ENCODE data around the gene TRPM4. TPM values are rescaled to one million over a fixed set of nuclear protein-coding genes. Genes with fewer than 3 reads are reported as not detected.
A peak's percentile ranks its signal among the peaks of the same experiment; 100 is the strongest.
"Not testable (repeated sequence)": the region's sequence is repeated elsewhere in the genome, so short reads cannot be mapped to it uniquely, and the experiment has no call there.

TRPM4 gene
- total and polyA plus RNA-seq, 8 donors: 11.8 to 47.1 (median 18.7) TPM

DNA sequence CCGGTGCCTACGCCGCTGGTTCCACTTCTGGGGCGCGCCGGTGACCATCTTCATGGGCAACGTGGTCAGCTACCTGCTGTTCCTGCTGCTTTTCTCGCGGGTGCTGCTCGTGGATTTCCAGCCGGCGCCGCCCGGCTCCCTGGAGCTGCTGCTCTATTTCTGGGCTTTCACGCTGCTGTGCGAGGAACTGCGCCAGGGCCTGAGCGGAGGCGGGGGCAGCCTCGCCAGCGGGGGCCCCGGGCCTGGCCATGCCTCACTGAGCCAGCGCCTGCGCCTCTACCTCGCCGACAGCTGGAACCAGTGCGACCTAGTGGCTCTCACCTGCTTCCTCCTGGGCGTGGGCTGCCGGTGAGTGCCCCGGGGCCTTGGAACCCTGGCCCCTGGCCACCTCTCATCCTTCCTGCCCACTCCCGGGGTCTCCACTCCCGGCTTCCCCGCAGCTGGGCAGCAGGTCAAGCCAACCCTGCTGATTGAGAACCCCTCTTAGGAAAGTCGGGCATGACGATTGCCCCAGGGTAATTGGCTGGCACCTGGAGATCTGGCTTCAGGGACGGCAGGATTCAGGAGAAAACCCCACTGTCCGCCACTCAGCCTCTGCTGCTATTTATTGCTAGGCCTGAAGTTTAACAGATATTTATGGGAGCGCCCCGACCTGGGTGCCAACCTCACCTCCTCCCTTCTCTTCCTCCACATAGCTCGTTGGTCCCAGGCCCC, 39.1 kb downstream of the TRPM4 start:
- TF ChIP-seq, protein P1, sequence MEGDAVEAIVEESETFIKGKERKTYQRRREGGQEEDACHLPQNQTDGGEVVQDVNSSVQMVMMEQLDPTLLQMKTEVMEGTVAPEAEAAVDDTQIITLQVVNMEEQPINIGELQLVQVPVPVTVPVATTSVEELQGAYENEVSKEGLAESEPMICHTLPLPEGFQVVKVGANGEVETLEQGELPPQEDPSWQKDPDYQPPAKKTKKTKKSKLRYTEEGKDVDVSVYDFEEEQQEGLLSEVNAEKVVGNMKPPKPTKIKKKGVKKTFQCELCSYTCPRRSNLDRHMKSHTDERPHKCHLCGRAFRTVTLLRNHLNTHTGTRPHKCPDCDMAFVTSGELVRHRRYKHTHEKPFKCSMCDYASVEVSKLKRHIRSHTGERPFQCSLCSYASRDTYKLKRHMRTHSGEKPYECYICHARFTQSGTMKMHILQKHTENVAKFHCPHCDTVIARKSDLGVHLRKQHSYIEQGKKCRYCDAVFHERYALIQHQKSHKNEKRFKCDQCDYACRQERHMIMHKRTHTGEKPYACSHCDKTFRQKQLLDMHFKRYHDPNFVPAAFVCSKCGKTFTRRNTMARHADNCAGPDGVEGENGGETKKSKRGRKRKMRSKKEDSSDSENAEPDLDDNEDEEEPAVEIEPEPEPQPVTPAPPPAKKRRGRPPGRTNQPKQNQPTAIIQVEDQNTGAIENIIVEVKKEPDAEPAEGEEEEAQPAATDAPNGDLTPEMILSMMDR (IDR thresholded peaks at IDR 0.05): no peak
- DNase-seq (peak in 2 of 6 donors; percentile 28 to 60), FAIRE-seq (no peak), ATAC-seq (peak in 2 of 4 donors; percentile 28 to 31)
- intact Hi-C loops (cut with DNase I): loop anchor here in 1 of 3 donors (5.0 kb wide), 1 partner anchor 94 kb away; no protein-coding TSS in a partner anchor
- no peak overlapping the region for H3K4me3 ChIP-seq
- H3K27ac ChIP-seq: no peak overlapping the region
- H3K9me3 ChIP-seq: no peaks in the 10 kb centered on the region
- H3K27me3 ChIP-seq: no peaks in the 10 kb centered on the region
- 83 to 90% methylated on average over 40 of the region's 40 CpGs for WGBS, 2 donors
- no peaks in the 10 kb centered on the region for H3K4me1 ChIP-seq
- H3K36me3 ChIP-seq: peaks cover 0 to 3% (median 0%) of the 10 kb centered on the region in 3 donors

DNA sequence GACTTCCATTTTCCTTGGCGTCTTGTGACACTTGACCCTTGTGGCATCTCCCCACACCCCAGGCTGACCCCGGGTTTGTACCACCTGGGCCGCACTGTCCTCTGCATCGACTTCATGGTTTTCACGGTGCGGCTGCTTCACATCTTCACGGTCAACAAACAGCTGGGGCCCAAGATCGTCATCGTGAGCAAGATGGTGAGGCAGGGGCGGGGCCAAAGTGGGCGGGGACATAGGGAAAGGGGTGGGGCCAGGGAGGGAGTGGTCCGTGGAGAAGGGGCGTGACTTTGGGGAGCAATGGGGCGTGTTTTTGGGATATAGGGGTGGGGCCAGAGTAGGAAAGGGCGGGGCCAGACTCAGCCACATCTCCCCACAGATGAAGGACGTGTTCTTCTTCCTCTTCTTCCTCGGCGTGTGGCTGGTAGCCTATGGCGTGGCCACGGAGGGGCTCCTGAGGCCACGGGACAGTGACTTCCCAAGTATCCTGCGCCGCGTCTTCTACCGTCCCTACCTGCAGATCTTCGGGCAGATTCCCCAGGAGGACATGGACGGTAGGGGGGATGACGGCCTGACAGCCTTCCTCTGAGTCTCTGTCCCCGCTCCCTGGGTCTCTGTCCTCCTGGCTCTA, 42.8 kb downstream of the TRPM4 start:
- no peak overlapping the region for H3K4me3 ChIP-seq
- TF ChIP-seq, protein P1 (IDR thresholded peaks at IDR 0.05): no peak
- no peak overlapping the region for H3K27ac ChIP-seq
- H3K9me3 ChIP-seq: no peaks in the 10 kb centered on the region
- no peaks in the 10 kb centered on the region for H3K27me3 ChIP-seq
- WGBS, 2 donors: 85 to 87% methylated on average over 28 to 29 of the region's 29 CpGs
- peaks cover 0 to 10% (median 0%) of the 10 kb centered on the region in 3 donors for H3K36me3 ChIP-seq
- intact Hi-C loops (cut with DNase I): loop anchor here in 1 of 3 donors (5.0 kb wide), 1 partner anchor 108 kb away; no protein-coding TSS in a partner anchor
- DNase-seq: peak in 1 of 6 donors; percentile 29
- FAIRE-seq: no peak
- peak in 1 of 4 donors; percentile 54 for ATAC-seq
- H3K4me1 ChIP-seq: no peaks in the 10 kb centered on the region

DNA sequence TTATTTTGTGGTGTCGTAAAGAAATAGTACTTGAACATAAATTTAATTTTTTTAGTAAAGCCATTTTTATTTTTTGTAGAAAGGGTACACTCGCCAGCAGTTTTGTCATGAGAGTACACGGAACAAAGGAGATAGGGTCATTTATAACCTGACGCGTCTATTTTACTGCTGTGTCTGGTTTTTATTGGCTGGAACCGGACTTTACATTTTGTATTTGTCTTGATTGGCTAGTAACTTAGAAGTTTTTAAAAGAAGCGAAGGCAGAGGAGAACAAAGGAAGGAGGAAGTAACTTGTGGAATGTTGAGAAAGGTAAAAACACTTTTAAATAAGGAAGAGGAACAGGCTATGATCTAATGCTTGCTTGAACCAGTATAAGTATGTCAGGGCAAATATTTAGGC, 43.5 kb downstream of the TRPM4 start:
- Histone ChIP-seq H3K4me1 (no peaks in the 10 kb centered on the region), H3K27ac (no peak overlapping the region), H3K4me3 (no peak overlapping the region), H3K9me3 (no peaks in the 10 kb centered on the region), H3K27me3 (no peaks in the 10 kb centered on the region), H3K36me3 (peaks cover 0 to 10% (median 0%) of the 10 kb centered on the region in 3 donors)
- FAIRE-seq (no peak), ATAC-seq (no peak), DNase-seq (no peak)
- WGBS, 2 donors: 84 to 92% methylated on average over 7 of the region's 7 CpGs
- intact Hi-C loops (cut with DNase I): loop anchor here in 1 of 3 donors (5.0 kb wide), 1 partner anchor 109 kb away; no protein-coding TSS in a partner anchor
- TF ChIP-seq, protein P1 (IDR thresholded peaks at IDR 0.05): no peak

DNA sequence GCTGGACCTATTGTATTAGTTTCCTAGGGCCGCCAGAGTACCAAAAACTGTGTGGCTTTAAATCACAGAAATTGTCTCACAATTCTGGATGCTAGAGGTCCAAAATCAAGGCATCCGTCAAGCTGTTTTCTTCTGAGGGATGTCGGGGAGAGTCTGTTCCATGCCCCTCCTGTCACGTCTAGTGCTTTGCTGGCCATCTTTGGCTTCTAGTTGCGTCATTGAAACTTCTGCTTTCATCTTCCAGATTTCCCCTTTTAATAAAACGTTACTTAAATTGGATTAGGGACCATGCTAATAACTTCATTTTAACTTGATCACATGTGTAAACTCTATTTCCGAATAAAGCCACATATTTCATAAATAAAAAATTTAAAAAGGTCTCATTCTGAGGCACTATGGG, 47.5 kb downstream of the TRPM4 start:
- FAIRE-seq (no peak), DNase-seq (no peak)
- intact Hi-C loops (cut with DNase I): no loop called here

DNA sequence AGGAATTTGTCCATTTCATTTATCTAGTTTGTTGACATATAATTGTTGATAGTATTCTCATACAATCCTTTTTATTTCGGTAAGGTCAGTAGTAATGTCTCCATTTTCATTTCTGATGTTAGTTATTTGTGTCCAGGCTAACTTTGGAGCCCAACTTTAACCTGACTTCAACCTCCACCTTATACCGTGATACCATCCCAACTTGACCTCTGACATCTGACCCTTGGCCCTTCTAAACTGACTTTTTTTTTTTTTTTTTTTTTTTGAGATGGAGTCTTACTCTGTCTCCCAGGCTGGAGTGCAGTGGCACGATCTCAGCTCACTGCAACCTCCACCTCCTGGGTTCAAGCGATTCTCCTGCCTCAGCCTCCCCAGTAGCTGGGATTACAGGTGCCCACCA, 51.9 kb downstream of the TRPM4 start:
- H3K9me3 ChIP-seq; intact Hi-C loops (cut with DNase I); ATAC-seq; FAIRE-seq; H3K27ac ChIP-seq; H3K27me3 ChIP-seq; H3K4me1 ChIP-seq; H3K36me3 ChIP-seq; DNase-seq; H3K4me3 ChIP-seq: not testable (repeated sequence)
- 60 to 64% methylated on average over 4 of the region's 4 CpGs for WGBS, 2 donors

More for the DNA sequence above, 47.5 kb downstream of the TRPM4 start:
- TF ChIP-seq, protein P1 (IDR thresholded peaks at IDR 0.05): no peak
- Histone ChIP-seq H3K27ac (no peak overlapping the region), H3K4me3 (no peak overlapping the region), H3K9me3 (no peaks in the 10 kb centered on the region), H3K4me1 (no peaks in the 10 kb centered on the region), H3K27me3 (no peaks in the 10 kb centered on the region), H3K36me3 (peaks cover 0 to 10% (median 0%) of the 10 kb centered on the region in 3 donors)
- WGBS, 2 donors: 88 to 89% methylated on average over 7 of the region's 7 CpGs
- no peak for ATAC-seq

Data from pancreas (tissue), 10 donors.